PFSK-1 (cell line): ENCODE data around the gene OSBPL2.

Experiments
- POLR2AphosphoS5 ChIP-seq: IDR thresholded peaks from 2 replicates; pipeline ENCODE4 v1.6.1; 2012; ENCODE audit warnings: low read depth, mild to moderate bottlenecking, control low read depth, low read length, moderate library complexity
- TAF1 ChIP-seq: IDR thresholded peaks from 2 replicates; pipeline ENCODE4 v1.6.1; 2012; ENCODE audit warnings: low read length, control low read depth, borderline replicate concordance; ENCODE audit not compliant: insufficient read depth
- TF ChIP-seq, protein P1 (sequence below), 2 experiments: IDR thresholded peaks; 2 replicates each; pipeline versions ENCODE4 v1.6.1 to v1.8.0; 2011 to 2012; ENCODE audit warnings: low read depth in 2 of 2, low read length in 2 of 2, control low read depth in 1 of 2, inconsistent platforms in 1 of 2, mild to moderate bottlenecking in 1 of 2, moderate library complexity in 1 of 2; ENCODE audit not compliant: insufficient read depth in 1 of 2

DNA sequence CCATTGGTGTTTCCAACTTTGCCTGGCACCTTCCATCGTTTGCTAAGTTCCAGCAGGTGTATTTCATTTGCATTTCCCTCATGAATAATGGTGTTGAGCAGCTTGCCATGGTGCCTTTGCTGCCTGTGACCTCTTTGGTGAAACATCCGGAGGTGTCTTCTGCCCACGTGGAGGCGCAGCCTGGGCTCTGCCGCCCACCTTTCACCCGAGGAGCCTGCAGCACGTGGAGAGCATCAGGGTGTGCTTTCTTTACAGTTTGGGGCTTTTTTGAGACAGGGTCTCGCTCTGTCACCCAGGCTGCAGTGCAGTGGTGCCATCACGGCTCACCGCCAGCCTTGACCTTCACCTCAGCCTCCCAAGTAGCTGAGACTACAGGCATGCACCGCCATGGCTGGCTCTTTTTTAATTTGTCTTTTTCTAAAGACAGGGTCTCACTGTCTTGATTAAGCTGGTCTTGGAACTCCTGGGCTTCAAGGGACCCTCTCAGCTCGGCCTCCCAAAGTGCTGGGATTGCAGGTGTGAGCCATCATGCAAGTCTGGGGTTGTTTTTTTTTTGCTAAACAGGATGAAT, 61.4 kb downstream of the OSBPL2 start:
- TF ChIP-seq TAF1, result no peak
- no peak for TF ChIP-seq POLR2AphosphoS5
- TF ChIP-seq, protein P1, sequence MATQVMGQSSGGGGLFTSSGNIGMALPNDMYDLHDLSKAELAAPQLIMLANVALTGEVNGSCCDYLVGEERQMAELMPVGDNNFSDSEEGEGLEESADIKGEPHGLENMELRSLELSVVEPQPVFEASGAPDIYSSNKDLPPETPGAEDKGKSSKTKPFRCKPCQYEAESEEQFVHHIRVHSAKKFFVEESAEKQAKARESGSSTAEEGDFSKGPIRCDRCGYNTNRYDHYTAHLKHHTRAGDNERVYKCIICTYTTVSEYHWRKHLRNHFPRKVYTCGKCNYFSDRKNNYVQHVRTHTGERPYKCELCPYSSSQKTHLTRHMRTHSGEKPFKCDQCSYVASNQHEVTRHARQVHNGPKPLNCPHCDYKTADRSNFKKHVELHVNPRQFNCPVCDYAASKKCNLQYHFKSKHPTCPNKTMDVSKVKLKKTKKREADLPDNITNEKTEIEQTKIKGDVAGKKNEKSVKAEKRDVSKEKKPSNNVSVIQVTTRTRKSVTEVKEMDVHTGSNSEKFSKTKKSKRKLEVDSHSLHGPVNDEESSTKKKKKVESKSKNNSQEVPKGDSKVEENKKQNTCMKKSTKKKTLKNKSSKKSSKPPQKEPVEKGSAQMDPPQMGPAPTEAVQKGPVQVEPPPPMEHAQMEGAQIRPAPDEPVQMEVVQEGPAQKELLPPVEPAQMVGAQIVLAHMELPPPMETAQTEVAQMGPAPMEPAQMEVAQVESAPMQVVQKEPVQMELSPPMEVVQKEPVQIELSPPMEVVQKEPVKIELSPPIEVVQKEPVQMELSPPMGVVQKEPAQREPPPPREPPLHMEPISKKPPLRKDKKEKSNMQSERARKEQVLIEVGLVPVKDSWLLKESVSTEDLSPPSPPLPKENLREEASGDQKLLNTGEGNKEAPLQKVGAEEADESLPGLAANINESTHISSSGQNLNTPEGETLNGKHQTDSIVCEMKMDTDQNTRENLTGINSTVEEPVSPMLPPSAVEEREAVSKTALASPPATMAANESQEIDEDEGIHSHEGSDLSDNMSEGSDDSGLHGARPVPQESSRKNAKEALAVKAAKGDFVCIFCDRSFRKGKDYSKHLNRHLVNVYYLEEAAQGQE (IDR thresholded peaks at IDR 0.05; ENCODE audit: insufficient read depth in 1 of 2, low read depth in 2 of 2, low read length in 2 of 2), result no peak
